Measurements from ENCODE around the gene NFIA.

DNA sequence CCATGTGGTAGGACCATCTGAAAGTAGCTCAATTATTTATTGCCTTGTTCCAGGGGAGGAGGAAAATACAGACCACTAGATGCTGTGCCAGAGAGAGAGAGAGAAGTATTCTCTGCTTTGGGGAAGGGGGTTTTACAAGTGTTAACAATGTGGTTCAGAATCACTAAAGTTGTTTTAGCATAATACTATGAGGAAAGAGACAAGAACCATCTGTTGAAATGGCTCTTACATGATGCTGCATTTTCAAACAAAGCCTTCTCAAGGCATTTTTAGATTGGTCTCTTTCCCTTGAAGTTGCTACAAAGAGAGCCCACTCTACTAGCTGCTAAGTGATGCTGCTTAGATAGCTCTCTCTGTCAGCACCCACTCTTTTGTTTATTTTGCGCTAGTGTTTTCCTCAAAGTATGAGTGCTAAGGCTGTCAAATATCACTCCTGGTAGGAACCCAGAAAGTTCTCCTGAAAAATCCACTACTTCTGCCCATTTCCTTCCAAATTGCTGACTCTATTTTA, 255.1 kb downstream of the NFIA start:
- no peak for TF ChIP-seq CTCF (conservative IDR thresholded peaks at IDR 0.05 in 1 of 2, IDR thresholded peaks at IDR 0.05 in 1 of 2; ENCODE audit: extremely low read depth in 1 of 2, insufficient read depth in 1 of 2, low read depth in 1 of 2, low read length in 2 of 2)
- TF ChIP-seq EZH2 (IDR thresholded peaks at IDR 0.05; ENCODE audit: borderline replicate concordance, low read length) = no peak
